ENCODE data around the gene UBXN6.

UBXN6 gene

GRCh38 chr19:4454747-4455718, 2.6 kb downstream of the UBXN6 start:
- Histone ChIP-seq H3K9ac (ENCODE audit: low read length) (no peak overlapping the region), H3K36me3 (ENCODE audit: low read length) (no peaks in the 10 kb centered on the region), H3K79me2 (ENCODE audit: insufficient read depth, low read length) (0 out of 2 replicates have a peak, but pooled peaks cover 7% of the 10 kb centered on the region), H3K4me3 (ENCODE audit: insufficient read depth, low read length, poor library complexity, severe bottlenecking) (no peak overlapping the region), H3K9me3 (ENCODE audit: insufficient read depth, low read length) (no peaks in the 10 kb centered on the region), H3K27ac (ENCODE audit: low read depth, low read length) (no peak overlapping the region), H4K20me1 (ENCODE audit: low read depth, low read length) (no peaks in the 10 kb centered on the region), H3K4me2 (ENCODE audit: low read depth, low read length, poor library complexity, severe bottlenecking) (no peak overlapping the region), H3F3A (ENCODE audit: insufficient read depth) (peaks cover 6% of the 10 kb centered on the region; the same call in 1 of the 2 replicates), H3K27me3 (ENCODE audit: low read length) (no peaks in the 10 kb centered on the region), H2AFZ (ENCODE audit: low read depth, low read length, severe bottlenecking) (no peak overlapping the region), H3K9me2 (replicated peaks; ENCODE audit: insufficient read depth, low read length) (no peaks in the 10 kb centered on the region)
- TF ChIP-seq EZH2phosphoT487 (conservative IDR thresholded peaks at IDR 0.05; ENCODE audit: low read length) = no peak
- TF ChIP-seq CTCF (IDR thresholded peaks at IDR 0.05; ENCODE audit: insufficient read depth, low read length, poor library complexity, severe bottlenecking) = no peak

GRCh38 chr19:4453232-4454179, 4.1 kb downstream of the UBXN6 start:
- no peaks in the 10 kb centered on the region for H3K36me3 ChIP-seq (ENCODE audit: low read length)
- H3K9me2 ChIP-seq (replicated peaks; ENCODE audit: insufficient read depth, low read length) = no peaks in the 10 kb centered on the region
- no peaks in the 10 kb centered on the region for H3K27me3 ChIP-seq (ENCODE audit: low read length)

More at GRCh38 chr19:4453232-4454179, 4.1 kb downstream of the UBXN6 start:
- no peak overlapping the region for H2AFZ ChIP-seq (ENCODE audit: low read depth, low read length, severe bottlenecking)
- TF ChIP-seq CTCF (IDR thresholded peaks at IDR 0.05; ENCODE audit: insufficient read depth, low read length, poor library complexity, severe bottlenecking) = no peak
- no peak for TF ChIP-seq EZH2phosphoT487 (conservative IDR thresholded peaks at IDR 0.05; ENCODE audit: low read length)
- 0 out of 2 replicates have a peak, but pooled peaks cover 7% of the 10 kb centered on the region for H3K79me2 ChIP-seq (ENCODE audit: insufficient read depth, low read length)
- no peaks in the 10 kb centered on the region for H3K9me3 ChIP-seq (ENCODE audit: insufficient read depth, low read length)
- no peaks in the 10 kb centered on the region for H4K20me1 ChIP-seq (ENCODE audit: low read depth, low read length)
- no peak overlapping the region for H3K27ac ChIP-seq (ENCODE audit: low read depth, low read length)
- no peak overlapping the region for H3K4me3 ChIP-seq (ENCODE audit: insufficient read depth, low read length, poor library complexity, severe bottlenecking)
- H3K4me2 ChIP-seq (ENCODE audit: low read depth, low read length, poor library complexity, severe bottlenecking) = no peak overlapping the region
- peaks cover 6% of the 10 kb centered on the region; the same call in 1 of the 2 replicates for H3F3A ChIP-seq (ENCODE audit: insufficient read depth)
- no peak overlapping the region for H3K9ac ChIP-seq (ENCODE audit: low read length)
